HFF-Myc (cell line): ENCODE data around the gene JPH3.

Experiments
- DNase-seq: peaks from one replicate; pipeline ENCODE4 v3.0.0-alpha.2; 2011; ENCODE audit warnings: low read depth; ENCODE audit errors: extremely low read depth
- H3K4me3 ChIP-seq: replicated peaks from 2 replicates; pipeline ENCODE4 v1.5.1; 2011; ENCODE audit warnings: low read depth, mild to moderate bottlenecking, control low read depth, low read length
- CTCF ChIP-seq: IDR thresholded peaks from 2 replicates; pipeline ENCODE4 v1.5.1; 2012; ENCODE audit warnings: mild to moderate bottlenecking, low read depth, low read length, control low read depth; ENCODE audit errors: missing control alignments

The JPH3 gene

GRCh38 chr16:87582966-87583325 lies 19.4 kb upstream of the JPH3 start:
- DNase-seq = no peak
- TF ChIP-seq CTCF = no peak
- H3K4me3 ChIP-seq = no peak overlapping the region

DNA sequence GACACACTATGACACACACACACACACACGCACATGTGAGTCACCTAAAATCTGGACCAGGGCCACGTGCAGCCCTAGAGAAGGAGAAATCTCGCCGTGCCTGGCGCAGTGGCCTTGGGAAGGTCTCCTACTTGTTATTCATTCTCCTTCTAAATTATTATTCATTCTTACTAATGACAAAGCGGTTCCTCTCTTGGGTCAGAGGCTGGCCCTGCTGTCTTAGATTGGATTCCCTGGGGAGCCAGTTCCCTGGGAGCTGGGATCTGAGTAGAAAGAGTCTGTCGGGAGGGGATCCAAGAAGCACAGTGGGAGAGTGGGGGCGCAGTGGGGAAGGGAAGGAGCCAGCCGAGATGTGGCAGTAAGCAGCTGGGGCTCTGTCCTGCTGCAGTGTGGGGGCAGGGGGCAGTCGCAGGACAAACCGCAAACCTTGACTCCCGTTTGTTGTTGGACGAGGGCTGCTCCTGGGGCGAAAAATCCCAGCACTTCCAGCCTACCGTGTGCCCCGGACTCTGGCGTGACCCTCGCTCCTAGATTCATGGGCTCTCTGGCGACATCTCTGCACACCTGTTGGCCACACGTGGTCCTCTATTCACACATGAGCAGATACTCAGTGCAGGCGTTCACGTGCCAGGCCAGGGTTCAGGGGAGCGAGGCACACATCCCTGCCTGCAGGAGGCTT lies 18.7 kb upstream of the JPH3 start:
- TF ChIP-seq CTCF = no peak
- no peak overlapping the region for H3K4me3 ChIP-seq
- no peak for DNase-seq

DNA sequence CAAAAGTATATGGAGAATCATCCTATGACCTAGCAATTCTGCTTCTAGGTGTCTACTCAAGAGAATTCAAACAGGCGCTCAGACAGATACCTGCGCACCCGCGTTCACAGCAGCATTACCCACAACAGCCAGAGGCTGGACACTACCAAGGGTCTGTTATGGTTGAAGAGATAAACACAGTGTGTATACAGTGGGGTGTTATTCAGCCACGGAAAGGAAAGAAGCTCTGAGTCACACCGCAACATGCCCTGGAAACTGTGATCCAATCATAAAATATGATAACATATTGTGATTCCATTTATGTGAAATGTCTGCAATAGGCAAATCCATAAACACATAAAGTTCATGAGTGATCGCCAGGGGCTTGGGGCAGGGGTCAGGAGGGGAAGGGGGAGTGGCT lies 18.0 kb upstream of the JPH3 start:
- no peak overlapping the region for H3K4me3 ChIP-seq
- TF ChIP-seq CTCF = no peak
- no peak for DNase-seq

GRCh38 chr16:87584975-87585374 lies 17.3 kb upstream of the JPH3 start:
- H3K4me3 ChIP-seq = no peak overlapping the region
- DNase-seq = no peak
- TF ChIP-seq CTCF = no peak

DNA sequence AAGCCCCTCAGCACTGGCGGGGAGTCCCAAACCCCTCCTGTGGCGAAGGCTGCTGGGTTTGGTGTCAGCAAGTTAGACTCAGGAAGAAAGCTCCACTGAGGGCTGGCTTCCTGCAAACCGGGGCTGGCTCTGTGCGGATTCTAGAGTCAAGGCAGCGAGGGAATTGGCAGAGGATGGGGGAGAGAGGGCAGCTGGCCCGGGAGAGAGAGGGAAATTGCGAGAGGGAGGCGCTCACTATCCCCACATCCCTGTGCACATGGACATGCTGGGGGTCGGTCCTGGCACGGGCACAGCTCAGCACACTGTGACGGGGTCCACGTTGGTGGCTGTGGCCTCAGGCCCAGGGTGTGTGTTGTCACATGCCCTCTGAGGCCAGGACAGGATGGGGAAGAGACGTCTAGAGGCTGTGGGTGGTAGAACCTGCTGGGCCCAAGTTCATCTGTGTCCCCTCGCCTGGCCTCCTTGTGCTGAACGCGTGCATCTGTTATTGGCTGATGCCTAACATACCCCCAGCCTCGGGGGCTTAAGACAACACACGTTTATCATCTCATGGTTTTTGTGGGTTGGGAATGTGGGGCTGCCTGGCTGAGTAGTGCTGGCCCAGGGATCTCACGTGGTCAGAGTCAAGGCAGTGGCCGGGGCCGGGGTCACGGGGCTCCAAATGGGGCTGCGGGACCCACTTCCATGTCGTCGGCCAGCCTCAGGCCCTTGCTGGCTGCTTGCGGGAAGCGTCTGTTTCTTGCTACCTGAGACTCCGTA lies 16.7 kb upstream of the JPH3 start:
- no peak overlapping the region for H3K4me3 ChIP-seq
- TF ChIP-seq CTCF = no peak
- DNase-seq = no peak

DNA sequence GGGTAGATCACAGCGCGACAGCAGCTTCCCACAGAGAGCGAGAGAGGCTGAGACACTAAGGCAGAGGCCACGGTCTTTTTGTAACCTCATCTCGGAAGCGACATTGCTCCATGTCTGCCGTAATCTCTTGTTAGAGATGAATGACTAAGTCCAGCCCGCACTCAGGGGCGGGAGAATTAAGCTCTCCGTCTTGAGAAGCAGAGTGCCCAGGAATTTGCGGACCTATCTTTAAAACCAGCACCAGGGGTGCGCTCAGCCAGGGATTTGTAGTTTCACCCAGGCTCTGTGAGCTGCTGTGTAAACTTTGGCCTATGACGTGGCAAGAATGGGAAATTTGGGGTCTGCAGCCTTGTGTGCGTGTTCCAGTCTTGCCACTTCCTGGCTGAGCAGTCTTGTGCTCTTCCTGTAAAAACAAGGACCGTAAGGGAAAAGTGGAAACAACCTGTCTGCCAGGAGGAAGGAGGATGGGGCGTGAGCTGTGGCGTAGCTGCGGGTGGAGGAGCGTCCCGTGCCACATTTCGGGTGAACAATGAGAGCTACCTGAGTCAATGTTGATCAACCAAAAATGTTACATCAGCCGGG lies 16.0 kb upstream of the JPH3 start:
- no peak for TF ChIP-seq CTCF
- no peak overlapping the region for H3K4me3 ChIP-seq
- no peak for DNase-seq

DNA sequence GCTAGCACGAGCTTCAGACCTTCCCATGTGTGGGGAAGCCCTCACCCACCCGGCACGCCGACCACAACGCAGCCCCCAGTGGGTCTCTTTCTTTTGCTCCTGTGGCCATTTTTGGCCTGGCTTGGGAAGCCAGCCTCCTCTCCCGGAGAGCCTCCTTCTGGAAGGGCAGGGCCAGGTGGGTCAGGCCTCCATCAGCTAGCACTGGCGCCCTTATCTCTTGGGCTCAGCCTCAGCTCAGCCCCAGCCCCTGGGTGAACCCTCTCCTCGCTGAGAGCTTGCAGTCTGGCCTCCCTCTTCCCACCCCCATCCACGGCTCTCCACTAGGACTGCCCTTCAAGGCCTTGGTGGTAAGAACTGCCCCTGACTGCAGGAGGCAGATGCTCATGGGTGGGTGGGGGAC lies 14.7 kb upstream of the JPH3 start:
- H3K4me3 ChIP-seq = no peak overlapping the region
- no peak for DNase-seq
- TF ChIP-seq CTCF = no peak
